Lower leg skin (tissue), 4 donors: ENCODE data around the gene WIPI1. TPM values are rescaled to one million over a fixed set of nuclear protein-coding genes. Genes with fewer than 3 reads are reported as not detected.

ENCODE experiments used
- DNase-seq, 2 donors: peaks; one replicate each; pipeline ENCODE4 v3.0.0-alpha.2; 2019; ENCODE audit warnings: low spot score in 2 of 2
- H3K4me3 ChIP-seq: fragments of 200-600 bp; sonication (generic); 2 replicates; pipeline ENCODE4 v1.5.1; 2017; ENCODE audit warnings: mild to moderate bottlenecking, low read depth; ENCODE audit not compliant: poor library complexity, severe bottlenecking
- CTCF ChIP-seq, 3 donors: fragments of 450-650 bp; IDR thresholded peaks; one replicate each; pipeline ENCODE4 v1.5.1; 2016; ENCODE audit warnings: antibody characterized with exemption in 3 of 3, mild to moderate bottlenecking in 3 of 3, moderate library complexity in 2 of 3
- POLR2A ChIP-seq, 2 donors: fragments of 450-650 bp; IDR thresholded peaks; one replicate each; pipeline ENCODE4 v1.6.1; 2016 to 2017; ENCODE audit warnings: antibody characterized with exemption in 2 of 2, mild to moderate bottlenecking in 1 of 2, moderate library complexity in 1 of 2
- WGBS, 2 donors: methylation state at CpG; one replicate each; pipeline ENCODE4 v1.1.5; 2018; 5-methylcytosine and 5-hydroxymethylcytosine counted together
- intact Hi-C: fragments of 100-400 bp; cut with DNase I; formaldehyde crosslinking; loops from one replicate; pipeline ENCODE4 v1.15.0; 2023; ENCODE audit warnings: low total_unique reads
- total RNA-seq, 4 donors: library from RNA; depleted of rRNA; stranded (reverse); fragments of >200 nt; gene quantifications; one replicate each; pipeline ENCODE4 v1.1.0, GENCODE V29; 2016

WIPI1 gene
- total RNA-seq, 4 donors from 2014 or later: 21.7 to 64.3 (median 38.2) TPM

- intact Hi-C loops: loop anchor here (10.0 kb wide), 1 partner anchor 171 kb away; no protein-coding TSS in a partner anchor
- 93 to 94% methylated on average over 6 of the region's 6 CpGs for WGBS, 2 donors
- TF ChIP-seq CTCF (IDR thresholded peaks at IDR 0.05) (no peak), POLR2A (IDR thresholded peaks at IDR 0.05) (no peak)
- no peak overlapping the region for H3K4me3 ChIP-seq
- peak in 1 of 2 donors; percentile 48 for DNase-seq
These were observed 21.9 kb downstream of the WIPI1 start for GRCh38 chr17:68435361-68435760.

GRCh38 chr17:68433911-68434508, 23.3 kb downstream of the WIPI1 start:
- intact Hi-C loops: loop anchor here (10.0 kb wide), 1 partner anchor 169 kb away; no protein-coding TSS in a partner anchor
- no peak for TF ChIP-seq CTCF (IDR thresholded peaks at IDR 0.05)
- no peak for TF ChIP-seq POLR2A (IDR thresholded peaks at IDR 0.05)
- WGBS, 2 donors: 87 to 91% methylated on average over 12 of the region's 12 CpGs
- no peak overlapping the region for H3K4me3 ChIP-seq
- DNase-seq: peak in 1 of 2 donors; percentile 52

- TF ChIP-seq POLR2A (IDR thresholded peaks at IDR 0.05): no peak
- TF ChIP-seq CTCF (IDR thresholded peaks at IDR 0.05): no peak
- 88 to 90% methylated on average over 9 of the region's 9 CpGs for WGBS, 2 donors
- intact Hi-C loops: loop anchor here (10.0 kb wide), 1 partner anchor 168 kb away; no protein-coding TSS in a partner anchor
- H3K4me3 ChIP-seq: no peak overlapping the region
- DNase-seq: peak in 1 of 2 donors; percentile 53
These were observed 24.1 kb downstream of the WIPI1 start for GRCh38 chr17:68433211-68433610.

- peak in 1 of 2 donors; percentile 74 for DNase-seq
- TF ChIP-seq POLR2A (IDR thresholded peaks at IDR 0.05): no peak
- no peak for TF ChIP-seq CTCF (IDR thresholded peaks at IDR 0.05)
- no peak overlapping the region for H3K4me3 ChIP-seq
- WGBS, 2 donors: 92 to 94% methylated on average over 14 of the region's 14 CpGs
- intact Hi-C loops: loop anchor here (10.0 kb wide), 1 partner anchor 167 kb away; no protein-coding TSS in a partner anchor
These were observed 25.0 kb downstream of the WIPI1 start for GRCh38 chr17:68432086-68432864.

GRCh38 chr17:68431661-68432071, 25.6 kb downstream of the WIPI1 start:
- no peak overlapping the region for H3K4me3 ChIP-seq
- no peak for TF ChIP-seq POLR2A (IDR thresholded peaks at IDR 0.05)
- no peak for TF ChIP-seq CTCF (IDR thresholded peaks at IDR 0.05)
- intact Hi-C loops: loop anchor here (10.0 kb wide), 1 partner anchor 167 kb away; no protein-coding TSS in a partner anchor
- WGBS, 2 donors: 64 to 65% methylated on average over 15 of the region's 15 CpGs
- peak in 1 of 2 donors; percentile 61 for DNase-seq
